Transverse colon (tissue), 4 donors: ENCODE measurements around the gene PACSIN2. TPM values are rescaled to one million over a fixed set of nuclear protein-coding genes. Genes with fewer than 3 reads are reported as not detected.

Source experiments
- DNase-seq: peaks from one replicate; pipeline ENCODE4 v3.0.0-alpha.2; 2019
- H3K27ac ChIP-seq, 4 donors: fragments of 200-600 bp; sonication (generic); 2 replicates each; pipeline ENCODE4 v1.5.1; 2016 to 2018; ENCODE audit warnings: inconsistent platforms in 4 of 4
- H3K27me3 ChIP-seq: fragments of 200-600 bp; sonication (generic); 2 replicates; pipeline ENCODE4 v1.5.1; 2017; ENCODE audit warnings: inconsistent platforms
- H3K36me3 ChIP-seq, 4 donors: fragments of 200-600 bp; sonication (generic); 2 replicates each; pipeline ENCODE4 v1.5.1; 2017 to 2019; ENCODE audit warnings: inconsistent platforms in 4 of 4
- H3K4me1 ChIP-seq, 4 donors: fragments of 200-600 bp; sonication (generic); 2 replicates each; pipeline ENCODE4 v1.5.1; 2017 to 2020; ENCODE audit warnings: inconsistent platforms in 4 of 4
- H3K4me3 ChIP-seq, 4 donors: fragments of 200-600 bp; sonication (generic); 1 replicate in 1 of 4; 2 replicates in 3 of 4; pipeline versions ENCODE4 v1.5.1 to v1.6.1; 2017 to 2019; ENCODE audit warnings: inconsistent platforms in 4 of 4
- H3K9me3 ChIP-seq, 2 donors: fragments of 200-600 bp; sonication (generic); 2 replicates each; pipeline ENCODE4 v1.5.1; 2017 to 2019; ENCODE audit warnings: inconsistent platforms in 2 of 2
- EP300 ChIP-seq: sonication (generic); formaldehyde crosslinking; IDR thresholded peaks from one replicate; pipeline ENCODE4 v1.6.1; 2017; ENCODE audit warnings: antibody characterized with exemption, low read depth
- POLR2A ChIP-seq: fragments of 450-650 bp; IDR thresholded peaks from one replicate; pipeline ENCODE4 v1.6.1; 2016; ENCODE audit warnings: antibody characterized with exemption, mild to moderate bottlenecking, moderate library complexity
- POLR2AphosphoS5 ChIP-seq, 3 donors: sonication (generic); formaldehyde crosslinking; IDR thresholded peaks; one replicate each; pipeline ENCODE4 v1.6.1; 2016; ENCODE audit warnings: antibody characterized with exemption in 3 of 3
- WGBS, 2 donors: methylation state at CpG; one replicate each; pipeline ENCODE4 v1.1.5; 2018; ENCODE audit warnings: low coverage in 1 of 2; 5-methylcytosine and 5-hydroxymethylcytosine counted together
- in situ Hi-C, 4 donors: fragments of 200-750 bp; cut with MboI; loops; one replicate each; pipeline versions ENCODE4 v1.15.0 to v1.15.1; 2017; ENCODE audit warnings: low sequenced_read_pairs in 3 of 4, low pct_ligation_motif_present in 1 of 4, low pct_unique_long_range_greater_than_20kb in 1 of 4
- intact Hi-C: fragments of 100-400 bp; cut with DNase I; formaldehyde crosslinking; loops from one replicate; pipeline ENCODE4 v1.15.1; 2023; ENCODE audit warnings: low total_unique reads
- total RNA-seq, 4 donors: library from RNA; depleted of rRNA; stranded (reverse); fragments of >200 nt; gene quantifications; one replicate each; pipeline ENCODE4 v1.1.0, GENCODE V29; 2016
- TF ChIP-seq, protein P1 (sequence below), 5 experiments: fragments of 200-600 bp in 3 of 5; fragments of 450-650 bp in 2 of 5; sonication (generic) in 3 of 5; IDR thresholded peaks; 1 replicate in 2 of 5; 2 replicates in 3 of 5; pipeline ENCODE4 v1.5.1; 2016 to 2017; ENCODE audit warnings: antibody characterized with exemption in 5 of 5, inconsistent platforms in 3 of 5, mild to moderate bottlenecking in 2 of 5, moderate library complexity in 1 of 5

Gene PACSIN2
- total RNA-seq, 4 donors from 2014 or later = 53.9 to 250 (median 198) TPM

DNA sequence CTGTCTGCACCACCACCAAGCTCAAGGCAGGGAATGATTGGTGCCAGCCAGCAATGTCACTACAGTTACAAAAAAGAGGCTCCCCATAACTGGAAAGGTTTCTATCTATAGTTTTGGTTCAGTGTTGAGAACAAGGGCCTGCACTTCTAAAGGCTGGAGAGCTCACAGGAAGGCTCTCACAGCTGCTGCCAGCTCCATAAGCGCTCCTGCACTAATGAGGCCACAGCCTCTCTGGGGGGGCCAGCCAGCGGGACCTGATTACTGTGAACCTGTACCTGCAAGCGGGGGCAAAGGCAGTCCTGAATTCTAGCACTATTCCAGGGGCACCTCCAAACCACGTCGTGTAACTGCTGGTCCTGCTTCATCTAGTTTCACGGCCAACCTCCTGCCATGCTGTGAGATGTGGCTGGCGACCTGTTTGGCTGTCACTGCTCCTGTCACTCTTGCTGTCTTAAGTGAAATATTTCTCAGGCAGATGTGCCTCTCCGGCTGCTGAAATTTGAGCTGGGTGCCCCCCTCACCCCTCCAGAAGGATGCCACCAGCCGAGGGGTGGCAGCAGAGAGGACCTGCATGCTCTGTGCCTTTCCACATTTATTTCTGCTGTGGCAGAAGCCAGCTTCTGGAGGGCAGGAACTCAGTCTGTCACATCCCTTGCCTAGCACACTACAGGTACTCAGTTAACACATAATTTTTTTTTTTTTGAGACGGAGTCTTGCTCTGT is 104.6 kb downstream of the PACSIN2 start:
- no peak overlapping the region for H3K27ac ChIP-seq
- in situ Hi-C loops = no loop called here
- 66 to 96% methylated on average over 3 to 5 of the region's 10 CpGs for WGBS, 2 donors
- no peak for DNase-seq
- peaks cover 24 to 45% (median 31%) of the 10 kb centered on the region in 4 donors for H3K4me1 ChIP-seq
- TF ChIP-seq POLR2AphosphoS5 (IDR thresholded peaks at IDR 0.05) (no peak), POLR2A (no peak), EP300 (no peak)
- TF ChIP-seq, protein P1, sequence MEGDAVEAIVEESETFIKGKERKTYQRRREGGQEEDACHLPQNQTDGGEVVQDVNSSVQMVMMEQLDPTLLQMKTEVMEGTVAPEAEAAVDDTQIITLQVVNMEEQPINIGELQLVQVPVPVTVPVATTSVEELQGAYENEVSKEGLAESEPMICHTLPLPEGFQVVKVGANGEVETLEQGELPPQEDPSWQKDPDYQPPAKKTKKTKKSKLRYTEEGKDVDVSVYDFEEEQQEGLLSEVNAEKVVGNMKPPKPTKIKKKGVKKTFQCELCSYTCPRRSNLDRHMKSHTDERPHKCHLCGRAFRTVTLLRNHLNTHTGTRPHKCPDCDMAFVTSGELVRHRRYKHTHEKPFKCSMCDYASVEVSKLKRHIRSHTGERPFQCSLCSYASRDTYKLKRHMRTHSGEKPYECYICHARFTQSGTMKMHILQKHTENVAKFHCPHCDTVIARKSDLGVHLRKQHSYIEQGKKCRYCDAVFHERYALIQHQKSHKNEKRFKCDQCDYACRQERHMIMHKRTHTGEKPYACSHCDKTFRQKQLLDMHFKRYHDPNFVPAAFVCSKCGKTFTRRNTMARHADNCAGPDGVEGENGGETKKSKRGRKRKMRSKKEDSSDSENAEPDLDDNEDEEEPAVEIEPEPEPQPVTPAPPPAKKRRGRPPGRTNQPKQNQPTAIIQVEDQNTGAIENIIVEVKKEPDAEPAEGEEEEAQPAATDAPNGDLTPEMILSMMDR (IDR thresholded peaks at IDR 0.05) = no peak
- no peaks in the 10 kb centered on the region for H3K27me3 ChIP-seq
- no peaks in the 10 kb centered on the region for H3K9me3 ChIP-seq
- H3K4me3 ChIP-seq = no peak overlapping the region
- H3K36me3 ChIP-seq = no peaks in the 10 kb centered on the region
- intact Hi-C loops = no loop called here

DNA sequence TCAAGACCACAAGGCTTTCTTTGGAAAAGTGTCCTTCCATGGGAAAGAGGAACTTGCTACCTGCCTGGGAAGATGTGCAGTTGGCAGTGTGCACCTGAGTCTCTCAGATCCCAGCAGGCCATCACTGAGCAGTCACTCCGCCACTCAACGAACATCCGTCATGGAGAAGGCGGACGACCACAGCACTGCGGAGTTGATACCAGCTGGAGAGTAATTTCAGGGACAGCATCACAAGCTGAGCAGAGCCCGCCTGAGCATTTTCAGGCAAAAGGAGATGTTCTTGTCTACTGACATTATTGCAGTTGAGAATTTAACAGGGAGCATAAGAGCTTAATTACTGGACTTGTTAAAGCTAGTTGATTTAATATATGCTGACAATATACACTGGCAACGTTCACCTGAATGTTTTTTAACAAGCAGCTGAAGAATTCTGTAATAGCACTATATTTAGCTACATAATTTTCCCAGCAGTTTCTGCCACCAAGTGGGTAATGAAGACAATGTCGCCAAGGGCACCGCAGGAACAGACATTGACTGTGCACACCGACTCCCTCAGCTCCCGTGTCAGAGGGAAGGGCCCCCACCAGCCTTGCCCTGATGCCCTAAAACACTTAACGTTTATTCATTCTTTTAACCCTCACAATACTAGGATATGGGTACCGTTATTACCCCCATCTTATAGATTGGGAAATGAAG is 105.4 kb downstream of the PACSIN2 start:
- Histone ChIP-seq H3K9me3 (no peaks in the 10 kb centered on the region), H3K4me3 (no peak overlapping the region), H3K27ac (no peak overlapping the region), H3K27me3 (no peaks in the 10 kb centered on the region), H3K4me1 (peaks cover 25 to 49% (median 35%) of the 10 kb centered on the region in 4 donors), H3K36me3 (no peaks in the 10 kb centered on the region)
- WGBS, 2 donors = 86 to 93% methylated on average over 9 to 14 of the region's 14 CpGs
- DNase-seq = no peak
- TF ChIP-seq POLR2AphosphoS5 (IDR thresholded peaks at IDR 0.05) = no peak
- TF ChIP-seq, protein P1 (IDR thresholded peaks at IDR 0.05) = no peak
- TF ChIP-seq POLR2A = no peak
- TF ChIP-seq EP300 = no peak
- intact Hi-C loops (no loop called here), in situ Hi-C loops (no loop called here)

DNA sequence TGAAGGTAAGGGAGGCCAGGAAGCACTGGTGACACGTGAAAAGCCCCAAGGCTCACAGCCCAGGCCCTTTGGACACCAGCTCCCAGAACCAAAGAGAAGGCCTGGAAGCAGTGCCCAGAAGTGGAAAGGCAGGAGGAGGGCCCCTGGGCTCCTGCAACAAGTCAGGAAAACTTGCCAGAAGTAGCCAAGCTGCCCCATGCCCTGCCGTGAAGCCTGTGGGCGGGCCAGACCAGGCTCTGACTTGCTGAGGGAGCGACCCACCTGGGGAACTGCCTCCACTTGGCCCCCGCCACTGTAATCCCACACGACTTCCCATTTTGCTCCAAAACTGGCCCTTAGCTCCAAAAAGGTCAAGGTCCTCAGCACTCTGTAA is 106.6 kb downstream of the PACSIN2 start:
- in situ Hi-C loops = no loop called here
- 76% methylated on average over 6 of the region's 6 CpGs; no CpG with 5 or more reads in 1 of the 2 donors for WGBS, 2 donors
- no peaks in the 10 kb centered on the region for H3K36me3 ChIP-seq

DNA sequence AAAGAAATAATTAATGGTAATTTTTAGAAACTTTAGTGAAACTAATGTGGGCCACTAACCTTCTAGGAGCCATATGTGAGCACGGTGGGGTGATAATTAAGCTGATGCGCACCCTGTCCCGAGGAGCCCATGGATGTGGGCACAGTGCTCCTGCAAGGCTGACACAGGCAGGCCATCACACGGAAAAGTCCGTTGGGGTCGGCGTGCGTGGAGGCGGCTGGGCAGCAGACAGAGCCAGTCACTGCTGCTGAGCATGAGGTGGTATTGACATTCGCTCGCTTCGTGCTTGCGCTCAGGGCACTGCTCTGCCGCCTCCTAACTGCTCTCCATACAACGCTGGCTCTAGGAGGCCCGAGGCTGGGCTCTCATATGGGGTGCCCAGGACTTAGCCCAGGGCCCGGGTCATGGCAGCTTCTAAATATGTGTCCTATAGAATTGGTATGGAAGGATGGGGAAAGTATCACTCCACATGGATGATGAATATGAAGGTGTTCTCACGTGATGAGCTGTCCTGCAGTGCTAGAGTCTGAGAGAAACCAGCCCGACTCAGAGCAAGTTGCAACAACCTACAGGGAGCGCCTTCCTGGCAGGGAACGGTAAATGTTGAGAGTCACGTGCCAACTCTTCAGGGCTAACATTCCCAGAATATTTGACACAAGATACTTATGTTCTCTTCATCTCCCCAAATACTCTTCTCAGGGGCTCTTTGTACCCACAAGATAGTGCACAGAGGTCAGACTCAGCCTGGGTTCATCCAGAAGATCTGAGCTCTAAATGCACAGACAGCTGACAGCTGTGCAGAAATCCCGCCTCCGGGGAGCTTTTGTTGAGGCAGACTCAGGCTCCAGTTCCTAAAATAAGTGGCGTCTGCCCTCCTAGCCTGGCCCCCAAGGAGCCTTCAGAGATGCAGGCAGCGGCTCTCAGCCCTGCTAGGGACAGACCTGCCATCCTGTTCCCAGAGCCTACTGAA is 107.3 kb downstream of the PACSIN2 start:
- peaks cover 25 to 47% (median 33%) of the 10 kb centered on the region in 4 donors for H3K4me1 ChIP-seq
- no peaks in the 10 kb centered on the region for H3K27me3 ChIP-seq
- DNase-seq = no peak
- no peak for TF ChIP-seq POLR2AphosphoS5 (IDR thresholded peaks at IDR 0.05)
- TF ChIP-seq, protein P1 (IDR thresholded peaks at IDR 0.05) = no peak
- no peak for TF ChIP-seq EP300
- no peak for TF ChIP-seq POLR2A
- 82 to 94% methylated on average over 11 to 26 of the region's 26 CpGs for WGBS, 2 donors
- peak overlapping the region; percentile 52 to 74 (median 62) for H3K27ac ChIP-seq
- H3K9me3 ChIP-seq = no peaks in the 10 kb centered on the region
- H3K36me3 ChIP-seq = no peaks in the 10 kb centered on the region
- intact Hi-C loops (no loop called here), in situ Hi-C loops (no loop called here)
- H3K4me3 ChIP-seq = no peak overlapping the region

More for the DNA sequence above, 106.6 kb downstream of the PACSIN2 start:
- no peaks in the 10 kb centered on the region for H3K9me3 ChIP-seq
- H3K4me1 ChIP-seq = peaks cover 25 to 42% (median 30%) of the 10 kb centered on the region in 4 donors
- TF ChIP-seq EP300 (no peak), POLR2A (no peak)
- DNase-seq = no peak
- H3K4me3 ChIP-seq = no peak overlapping the region
- H3K27me3 ChIP-seq = no peaks in the 10 kb centered on the region
- peak overlapping the region; percentile 52 to 74 (median 62) for H3K27ac ChIP-seq
- intact Hi-C loops = no loop called here
